ENCODE results near the gene RALGAPA1. TPM values are rescaled to one million over a fixed set of nuclear protein-coding genes. Genes with fewer than 3 reads are reported as not detected.
A peak's percentile ranks its signal among the peaks of the same experiment; 100 is the strongest.
"Not testable (repeated sequence)": the region's sequence is repeated elsewhere in the genome, so short reads cannot be mapped to it uniquely, and the experiment has no call there.

Gene RALGAPA1
- polyA plus RNA-seq (2013, experiment 1 of 2; ENCODE audit: insufficient read length) = 8.3 TPM
- polyA plus RNA-seq (2013, experiment 2 of 2; ENCODE audit: insufficient read length) = 8.1 TPM

DNA sequence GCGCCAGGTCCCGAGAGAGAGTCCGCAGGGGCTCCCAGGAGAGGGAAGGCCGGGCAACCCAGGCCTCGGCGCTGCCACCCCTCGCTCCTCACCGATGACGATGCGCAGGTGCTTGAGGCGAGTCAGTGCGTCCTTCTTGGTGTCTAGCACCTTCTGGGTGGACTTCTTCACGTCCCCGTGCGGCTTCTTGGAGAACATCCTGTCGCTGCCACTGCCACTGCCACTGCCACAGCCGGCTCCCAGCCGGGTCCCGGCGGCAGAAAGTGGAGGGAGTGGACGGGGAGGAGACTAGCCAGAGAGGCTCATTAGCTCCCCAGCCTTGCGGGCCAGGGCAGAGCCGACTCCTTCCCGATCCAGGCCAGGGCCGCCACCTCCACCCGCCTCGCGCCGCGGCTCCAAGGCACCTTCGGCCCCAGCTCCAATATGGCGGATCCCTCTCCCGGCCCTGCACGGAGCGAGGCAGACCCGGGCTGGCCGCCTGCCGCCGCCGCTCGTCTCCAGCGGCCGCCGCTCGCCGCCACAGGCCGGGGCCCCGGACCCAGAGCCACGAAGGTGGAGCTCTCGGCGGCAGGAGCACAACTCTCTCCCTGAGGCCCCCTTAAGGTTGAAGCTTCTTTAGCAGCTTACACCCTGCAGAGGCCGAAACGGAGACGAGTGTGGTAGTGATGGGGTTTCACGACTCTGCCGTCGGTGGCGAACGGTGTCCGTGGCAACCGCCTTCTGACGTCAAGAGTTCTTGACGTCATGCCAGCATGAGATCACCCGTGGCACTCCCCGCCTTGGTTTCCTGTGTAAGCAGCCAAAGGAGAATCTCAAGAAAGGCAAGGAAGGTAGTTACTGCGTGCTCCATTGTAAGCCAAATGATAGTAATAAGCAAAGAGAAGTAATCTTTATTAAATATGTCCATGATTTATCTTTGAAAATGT is at the start of gene RALGAPA1:
TSS of gene RALGAPA1 (minus strand) at position 658 of the 926 bp plus-strand sequence. CDS start at position 198, 460 bp downstream.
- DNase-seq = peak; percentile 99

DNA sequence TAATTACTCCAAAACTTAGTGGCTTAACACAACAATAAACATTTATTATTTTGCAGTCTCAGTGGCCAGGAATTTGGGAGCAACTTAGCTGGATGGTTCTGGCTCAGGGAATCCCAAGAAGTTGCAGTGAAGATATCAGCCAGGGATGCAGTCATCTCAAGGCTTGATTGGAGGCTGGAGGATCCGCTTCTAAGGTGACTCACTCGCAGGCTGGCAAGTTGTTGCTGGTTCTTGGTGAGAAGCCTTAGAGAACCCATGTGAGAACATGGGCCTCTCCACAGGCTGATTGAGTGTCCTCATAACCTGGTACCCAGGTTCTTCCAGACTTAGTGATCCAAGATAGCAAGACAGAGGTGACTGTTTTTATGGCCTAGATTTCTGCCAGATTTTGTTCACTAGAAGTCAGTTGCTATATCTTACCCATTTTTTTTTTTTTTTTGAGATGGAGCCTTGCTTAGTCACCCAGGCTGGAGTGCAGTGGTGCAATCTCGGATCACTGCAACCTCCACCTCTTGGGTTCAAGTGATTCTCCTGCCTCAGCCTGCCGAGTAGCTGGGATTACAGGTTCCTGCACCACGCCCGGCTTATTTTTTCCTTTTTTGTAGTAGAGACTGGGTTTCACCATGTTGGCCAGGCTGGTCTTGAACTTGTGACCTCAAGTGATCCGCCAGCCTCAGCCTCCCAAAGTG is 49.6 kb upstream of the RALGAPA1 start:
- peak; percentile 26 for DNase-seq

DNA sequence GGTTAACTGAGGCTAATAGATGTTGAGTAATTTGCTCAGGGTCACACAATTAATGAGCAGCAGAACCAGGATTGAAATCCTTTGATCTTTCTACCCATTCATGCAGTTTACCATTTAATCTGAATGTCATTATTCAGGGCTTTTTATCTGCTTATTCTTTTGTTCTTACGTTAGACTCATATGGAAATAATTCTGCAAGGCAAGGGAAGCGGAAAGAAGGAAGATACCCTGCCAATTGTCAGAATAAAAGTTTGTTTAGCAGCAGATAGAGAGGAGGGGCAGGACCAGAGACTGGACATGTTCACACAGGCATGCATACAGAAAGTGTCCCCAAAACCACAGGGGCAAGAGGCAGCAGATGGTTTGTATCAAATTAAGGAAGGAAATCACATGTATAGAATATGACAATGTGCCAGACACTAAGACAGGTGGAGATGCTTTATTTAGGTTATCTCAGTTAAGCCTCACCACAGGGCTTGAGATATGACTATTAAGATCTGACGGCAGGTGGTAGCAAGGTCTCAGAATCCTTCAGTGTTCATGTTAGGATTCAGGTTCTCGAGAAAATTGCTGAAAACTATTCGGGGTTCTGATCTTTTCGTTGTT is 46.9 kb upstream of the RALGAPA1 start:
- no peak for DNase-seq

DNA sequence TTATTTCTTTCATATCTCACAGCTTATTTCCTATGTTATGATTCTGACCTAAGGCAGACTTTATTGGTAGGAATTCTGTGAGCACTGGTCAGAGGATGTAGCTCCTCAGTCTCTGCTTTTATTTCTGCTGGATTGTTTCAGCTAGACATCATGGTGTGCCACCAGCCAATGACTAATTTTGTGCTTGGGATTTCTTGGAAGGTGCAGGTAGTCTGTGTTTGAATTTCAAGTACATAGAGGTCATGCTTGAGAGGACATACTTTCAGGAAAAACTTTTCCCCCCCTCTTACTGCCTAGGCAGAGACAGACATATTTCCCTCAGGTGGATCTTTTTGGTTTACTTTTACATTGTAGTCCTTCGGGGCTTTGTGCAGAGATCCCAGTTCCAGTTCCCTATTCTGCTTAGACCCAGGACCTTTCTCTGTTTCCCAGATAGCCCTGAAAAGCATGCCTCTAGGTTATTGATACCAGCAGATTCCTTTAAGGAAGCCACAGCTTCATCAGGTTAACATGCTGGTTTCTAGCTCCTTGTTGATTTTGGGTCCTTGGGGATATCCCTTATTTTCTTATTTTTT is 45.7 kb upstream of the RALGAPA1 start:
- DNase-seq = no peak

DNA sequence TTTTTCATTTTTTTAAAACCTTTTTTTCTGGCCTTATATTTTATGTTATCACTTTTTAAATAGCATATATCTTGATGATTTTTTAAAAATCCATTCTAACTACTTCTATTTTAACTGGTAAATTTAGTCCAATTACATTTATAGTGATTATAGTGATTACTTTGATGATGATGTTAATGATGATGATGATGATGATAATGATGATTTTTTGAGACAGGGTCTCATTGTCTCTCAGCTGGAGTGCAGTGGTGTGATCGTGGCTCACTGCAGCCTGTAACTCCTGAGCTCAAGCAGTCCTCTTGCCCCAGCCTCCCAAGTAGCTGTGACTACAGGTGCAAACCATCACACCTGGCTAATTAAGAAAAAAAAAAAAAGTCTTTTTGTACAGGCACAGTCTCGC is 44.1 kb upstream of the RALGAPA1 start:
- DNase-seq = no peak

DNA sequence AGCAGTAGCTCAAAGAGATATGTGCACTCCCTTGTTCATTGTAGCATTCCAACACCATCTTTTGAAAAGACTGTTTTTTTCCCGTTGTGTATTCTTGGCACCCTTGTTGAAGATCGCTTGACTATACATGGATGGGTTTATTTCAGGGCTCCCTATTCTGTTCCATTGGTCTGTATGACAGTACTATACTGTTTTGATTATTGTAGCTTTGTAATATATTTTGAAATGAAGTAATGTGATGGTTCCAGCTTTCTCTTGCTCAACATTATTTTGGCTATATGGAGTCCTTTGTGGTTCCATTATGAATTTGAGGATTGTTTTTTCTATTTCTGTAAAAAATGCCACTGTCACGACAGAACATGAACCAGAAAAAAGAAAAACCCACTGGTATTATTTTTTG is 42.7 kb upstream of the RALGAPA1 start:
- no peak for DNase-seq

DNA sequence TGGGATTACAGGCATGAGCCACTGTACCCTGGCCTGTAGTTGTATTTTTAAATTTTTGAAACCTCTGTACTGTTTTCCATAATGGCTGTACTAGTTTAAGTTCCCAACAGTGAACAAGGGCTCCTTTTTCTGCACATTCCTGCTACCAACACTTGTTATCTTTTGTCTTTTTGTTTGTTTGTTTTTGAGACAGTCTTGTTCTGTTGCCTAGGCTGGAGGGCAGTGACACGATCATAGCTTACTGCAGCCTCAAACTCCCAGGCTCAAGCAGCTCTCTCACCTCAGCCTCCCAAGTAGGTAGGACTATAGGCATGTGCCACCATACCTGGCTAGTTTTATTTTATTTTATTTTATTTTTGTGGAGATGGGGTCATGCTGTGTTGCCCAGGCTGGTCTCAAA is 40.0 kb upstream of the RALGAPA1 start:
- DNase-seq = no peak

DNA sequence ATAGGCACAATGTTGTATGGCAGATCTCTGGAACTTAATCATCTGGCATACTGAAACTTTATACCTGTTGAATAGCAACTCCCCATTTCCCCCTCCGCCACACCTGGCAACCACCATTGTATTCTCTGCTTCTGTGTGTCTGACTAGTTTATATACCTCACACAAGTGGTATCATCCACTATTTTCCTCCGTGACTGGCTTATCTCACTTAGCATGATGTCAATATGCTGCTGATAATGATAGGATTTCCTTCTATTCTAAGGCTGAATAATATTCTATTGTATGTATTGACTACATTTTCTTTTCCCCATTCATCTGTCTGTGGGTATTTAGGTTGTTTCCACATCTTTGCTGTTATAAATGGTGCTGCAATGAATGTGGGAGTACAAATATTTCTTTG is 38.5 kb upstream of the RALGAPA1 start:
- no peak for DNase-seq

DNA sequence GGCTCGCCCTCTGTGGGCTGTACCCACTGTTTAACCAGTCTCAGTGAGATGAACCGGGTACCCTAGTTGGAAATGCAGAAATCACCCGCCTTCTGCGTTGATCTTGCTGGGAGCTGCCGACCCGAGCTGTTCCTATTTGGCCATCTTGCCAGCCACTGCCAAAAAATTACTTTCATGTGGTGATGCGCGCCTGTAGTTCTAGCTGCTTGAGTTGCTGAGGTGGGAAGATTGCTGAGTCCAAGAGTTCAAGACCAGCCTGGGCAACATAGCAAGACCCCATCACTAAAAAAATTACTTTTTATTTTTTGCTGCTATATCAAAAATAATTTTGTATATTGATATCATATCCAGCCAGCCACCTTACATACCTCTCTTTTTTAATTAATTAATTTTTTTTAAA is 35.4 kb upstream of the RALGAPA1 start:
- no peak for DNase-seq

DNA sequence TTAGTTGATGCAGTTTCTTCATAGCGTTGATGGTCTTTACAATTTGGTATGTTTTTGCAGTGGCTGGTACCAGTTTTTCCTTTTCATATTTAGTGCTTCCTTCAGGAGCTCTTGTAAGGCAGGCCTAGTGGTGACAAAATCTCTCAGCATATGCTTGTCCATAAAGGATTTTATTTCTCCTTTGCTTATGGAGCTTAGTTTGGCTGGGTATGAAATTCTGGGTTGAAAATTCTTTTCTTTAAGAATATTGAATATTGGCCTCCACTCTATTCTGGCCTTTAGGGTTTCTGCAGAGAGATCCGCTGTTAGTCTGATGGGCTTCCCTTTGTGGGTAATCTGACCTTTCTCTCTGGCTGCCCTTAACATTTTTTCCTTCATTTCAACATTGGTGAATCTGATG is 33.1 kb upstream of the RALGAPA1 start:
- DNase-seq = not testable (repeated sequence)

DNA sequence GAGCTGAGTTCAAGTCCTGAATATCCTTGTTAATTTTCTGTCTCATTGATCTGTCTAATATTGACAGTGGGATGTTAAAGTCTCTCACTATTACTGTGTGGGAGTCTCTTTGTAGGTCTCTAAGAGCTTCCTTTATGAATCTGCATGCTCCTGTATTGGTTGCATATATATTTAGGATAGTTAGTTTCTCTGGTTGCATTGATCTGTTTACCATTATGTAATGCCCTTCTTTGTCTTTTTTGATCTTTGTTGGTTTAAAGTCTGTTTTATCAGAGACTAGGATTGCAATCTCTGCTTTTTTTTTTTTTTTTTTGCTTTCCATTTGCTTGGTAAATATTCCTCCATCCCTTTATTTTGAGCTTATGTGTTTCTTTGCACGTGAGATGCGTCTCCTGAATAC is 32.6 kb upstream of the RALGAPA1 start:
- not testable (repeated sequence) for DNase-seq

DNA sequence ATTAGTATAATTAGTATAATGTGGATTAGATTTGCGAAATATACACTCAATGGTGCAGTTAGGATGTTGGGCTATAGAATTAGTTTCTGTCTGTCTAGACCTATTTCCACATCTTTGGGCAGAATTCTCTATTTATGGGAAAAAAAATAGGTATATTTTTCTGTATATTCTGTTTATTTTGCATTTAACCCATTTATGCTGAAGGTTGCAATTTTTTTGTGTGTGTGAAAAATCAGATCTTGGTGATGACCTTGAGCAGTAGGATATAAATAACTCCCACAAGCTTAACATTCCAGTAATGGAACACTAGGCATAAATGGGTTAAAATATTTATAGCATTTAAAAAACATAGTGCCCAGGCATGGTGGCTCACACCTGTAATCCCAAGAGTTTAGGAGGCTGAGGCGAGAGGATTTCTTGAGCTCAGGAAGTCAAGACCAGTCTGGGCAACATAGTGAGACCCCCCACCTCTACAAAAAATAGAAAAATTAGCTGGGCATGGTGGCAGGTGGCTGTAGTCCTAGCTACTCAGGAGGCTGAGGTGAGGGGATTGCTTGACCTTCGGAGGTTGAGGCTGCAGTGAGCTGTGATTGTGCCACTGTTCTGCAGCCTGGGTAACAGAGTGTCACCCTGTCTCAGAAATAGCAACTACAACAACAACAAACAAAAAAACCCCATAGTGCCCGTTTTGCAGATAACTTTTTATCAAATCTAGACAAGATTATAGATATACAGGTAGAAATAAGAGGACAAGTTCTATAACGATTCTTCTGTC is 26.3 kb upstream of the RALGAPA1 start:
- no peak for DNase-seq

DNA sequence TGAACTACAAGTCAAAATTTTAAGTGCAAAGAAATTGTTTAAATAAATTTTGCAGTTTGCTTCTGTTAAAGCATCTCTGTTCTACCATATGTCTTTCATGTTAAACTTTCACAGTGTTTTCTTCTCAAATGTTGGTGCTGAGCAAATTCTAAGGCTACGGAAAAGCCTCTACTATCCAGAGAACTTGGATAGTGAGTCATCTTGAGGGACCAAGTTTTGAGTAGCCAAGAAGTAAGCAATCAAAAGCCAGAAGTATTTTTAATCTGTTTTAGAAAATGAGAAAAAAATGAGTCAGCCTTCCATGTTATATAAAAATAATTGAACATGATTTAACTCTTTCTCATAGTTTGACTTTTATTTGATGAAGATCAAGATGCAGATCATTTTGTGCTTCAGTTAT is 20.4 kb upstream of the RALGAPA1 start:
- DNase-seq = peak; percentile 26

DNA sequence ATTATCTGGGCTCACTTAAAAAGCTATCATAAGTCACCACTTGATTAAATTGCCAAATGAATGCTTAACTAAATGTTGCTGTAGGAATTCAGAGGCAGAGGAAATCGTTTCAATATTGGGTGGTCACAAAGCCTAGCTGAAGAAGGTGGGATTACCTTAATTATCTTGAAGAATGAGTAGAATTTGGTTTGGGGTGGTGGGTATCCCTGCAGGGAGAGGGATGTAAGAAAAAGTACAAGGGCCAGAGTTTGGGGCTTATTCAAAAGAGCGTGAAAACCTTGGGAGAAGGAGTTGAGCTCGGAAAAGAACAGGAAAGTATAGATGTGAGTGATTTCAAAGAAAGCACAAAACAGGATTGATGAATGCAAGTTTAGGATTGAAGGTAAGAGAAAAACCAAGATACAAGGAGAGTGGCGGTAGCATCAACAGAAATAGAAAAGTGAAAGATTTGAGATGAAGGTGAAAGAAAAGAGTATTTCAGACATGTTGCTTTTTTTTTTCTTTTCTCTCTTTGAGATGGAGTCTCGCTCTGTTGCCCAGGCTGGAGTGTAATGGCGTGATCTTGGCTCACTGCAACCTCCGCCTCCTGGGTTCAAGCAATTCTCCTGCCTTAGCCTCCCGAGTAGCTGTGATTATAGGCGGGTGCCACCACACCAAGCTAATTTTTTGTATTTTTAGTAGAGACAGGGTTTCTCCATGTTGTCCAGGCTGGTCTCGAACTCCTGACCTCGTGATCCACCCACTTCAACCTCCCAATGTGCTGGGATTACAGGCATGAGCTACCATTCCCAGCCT is 18.8 kb upstream of the RALGAPA1 start:
- DNase-seq = no peak

DNA sequence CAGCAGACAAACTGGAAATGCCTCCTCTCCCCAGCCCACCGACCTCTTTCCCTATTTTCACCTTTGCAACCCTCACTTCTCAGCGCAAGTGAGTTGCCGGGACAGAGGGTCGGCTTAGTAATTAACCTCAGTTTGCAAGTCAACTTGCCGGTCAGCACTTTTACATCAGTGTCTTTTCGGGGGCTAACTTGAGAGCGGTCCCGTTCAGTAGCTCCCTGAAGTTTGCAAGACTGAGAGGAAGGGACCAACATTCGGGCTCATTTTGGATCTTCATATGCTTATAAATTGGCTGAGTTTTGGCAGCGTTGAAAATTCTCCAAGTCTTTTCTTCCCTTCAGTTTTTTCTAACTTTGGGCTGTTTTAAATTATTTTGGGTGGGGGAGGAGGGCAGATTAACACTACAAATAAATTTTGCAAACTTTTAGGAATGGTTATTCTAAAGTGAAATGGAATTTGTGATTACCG is 17.9 kb upstream of the RALGAPA1 start:
- no peak for DNase-seq

DNA sequence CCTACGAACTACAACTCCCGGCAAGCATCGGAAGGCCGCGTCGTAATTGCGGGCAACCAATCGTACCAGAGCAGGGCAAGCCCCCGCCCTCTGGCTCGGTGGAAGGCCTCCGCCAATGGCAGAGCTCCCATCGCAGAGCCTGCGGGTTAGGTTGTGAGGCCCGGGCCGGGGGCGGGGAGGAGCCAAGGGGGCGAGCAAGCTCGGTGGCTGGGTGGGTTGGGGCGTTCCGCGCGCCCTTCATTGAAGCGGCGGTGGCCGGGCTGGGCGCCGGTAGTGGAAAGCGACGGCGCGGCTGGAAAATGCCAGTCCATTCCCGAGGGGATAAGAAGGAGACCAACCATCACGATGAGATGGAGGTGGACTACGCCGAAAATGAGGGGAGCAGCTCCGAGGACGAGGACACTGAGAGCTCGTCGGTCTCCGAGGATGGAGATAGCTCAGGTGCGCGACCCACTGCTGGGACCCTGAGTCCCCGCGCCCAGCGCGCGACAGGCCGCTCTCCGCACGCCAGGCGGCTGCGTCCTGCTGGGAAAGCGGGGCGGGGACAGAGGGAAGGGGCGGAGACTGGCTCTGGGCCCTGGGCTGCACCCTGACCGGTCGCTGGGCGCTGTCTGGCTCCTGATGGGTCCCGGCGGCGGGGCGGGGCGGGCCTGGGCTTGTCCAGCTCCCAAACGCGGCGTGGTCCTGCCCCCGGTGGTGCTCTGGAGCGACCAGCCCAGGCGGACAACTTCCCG is 17.3 kb upstream of the RALGAPA1 start, which contains the start of gene BRMS1L:
TSS of gene BRMS1L (plus strand) at position 121 of the 734 bp plus-strand sequence. CDS start at position 300, 179 bp downstream.
- peak; percentile 99 for DNase-seq

DNA sequence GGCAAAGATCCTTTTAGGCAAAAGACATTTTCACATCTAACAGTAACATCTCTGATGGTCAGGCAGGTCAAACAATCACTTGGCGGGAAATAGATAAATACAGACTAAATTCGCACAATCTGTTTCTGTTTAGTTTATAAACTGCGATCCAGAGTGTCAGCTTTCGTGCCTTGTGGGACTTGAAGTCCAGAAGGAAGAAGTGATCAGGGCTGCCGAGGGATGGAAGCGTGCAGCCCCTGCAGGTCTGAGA is 16.8 kb upstream of the RALGAPA1 start:
- no peak for DNase-seq

DNA sequence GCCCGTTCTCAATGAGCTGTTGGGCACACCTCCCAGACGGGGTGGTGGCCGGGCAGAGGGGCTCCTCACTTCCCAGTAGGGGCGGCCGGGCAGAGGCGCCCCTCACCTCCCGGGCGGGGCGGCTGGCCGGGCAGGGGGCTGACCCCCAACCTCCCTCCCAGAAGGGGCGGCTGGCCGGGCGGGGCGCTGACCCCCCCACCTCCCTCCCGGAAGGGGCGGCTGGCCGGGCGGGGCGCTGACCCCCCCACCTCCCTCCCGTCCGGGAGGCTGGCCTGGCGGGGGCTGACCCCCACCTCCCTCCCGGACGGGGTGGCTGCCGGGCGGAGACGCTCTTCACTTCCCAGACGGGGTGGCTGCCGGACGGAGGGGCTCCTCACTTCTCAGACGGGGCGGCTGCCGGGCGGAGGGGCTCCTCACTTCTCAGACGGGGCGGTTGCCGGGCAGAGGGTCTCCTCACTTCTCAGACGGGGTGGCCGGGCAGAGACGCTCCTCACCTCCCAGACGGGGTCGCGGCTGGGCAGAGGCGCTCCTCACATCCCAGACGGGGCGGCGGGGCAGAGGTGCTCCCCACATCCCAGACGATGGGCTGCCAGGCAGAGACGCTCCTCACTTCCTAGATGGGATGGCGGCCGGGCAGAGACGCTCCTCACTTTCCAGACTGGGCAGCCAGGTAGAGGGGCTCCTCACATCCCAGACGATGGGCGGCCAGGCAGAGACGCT is 15.5 kb upstream of the RALGAPA1 start:
- not testable (repeated sequence) for DNase-seq

DNA sequence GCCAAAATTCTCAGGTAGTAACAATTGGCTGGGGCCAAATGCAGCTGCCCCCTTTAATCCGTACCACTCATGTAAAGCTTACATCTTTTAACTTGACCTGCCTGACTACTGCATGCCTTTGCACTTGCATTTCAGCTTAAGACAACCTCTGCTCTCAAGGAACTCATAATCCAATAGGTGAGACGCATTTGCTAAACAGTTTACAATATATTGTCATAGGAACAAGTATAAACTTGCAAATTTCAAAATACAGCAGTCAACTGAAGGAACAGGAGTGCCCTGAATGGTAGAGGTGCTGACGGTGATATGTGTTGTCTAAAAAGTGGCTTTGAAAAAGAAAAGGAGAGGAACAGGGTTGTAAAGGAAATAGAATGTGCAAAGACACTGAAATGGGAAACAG is 13.4 kb upstream of the RALGAPA1 start:
- DNase-seq = no peak

Data from fibroblast of skin of abdomen (primary cell).